Memory B cell (primary cell): ENCODE results near the gene RFC3.
A peak's percentile ranks its signal among the peaks of the same experiment; 100 is the strongest.
"Not testable (repeated sequence)": the region's sequence is repeated elsewhere in the genome, so short reads cannot be mapped to it uniquely, and the experiment has no call there.

ENCODE experiments used
- ATAC-seq: fragments of 150-1000 bp; cut with Tn5 transposase; 2 replicates; pipeline ENCODE4 v1.10.0; 2021; ENCODE audit warnings: low read depth, mild to moderate bottlenecking, moderate library complexity
- DNase-seq, 2 donors: peaks; one replicate each; pipeline ENCODE4 v3.0.0; 2022; ENCODE audit warnings: low spot score in 2 of 2
- H3K27ac Mint-ChIP-seq: one replicate; pipeline ENCODE4 v1.8.0; 2022; ENCODE audit warnings: mild to moderate bottlenecking, moderate library complexity, mixed read lengths
- H3K27me3 Mint-ChIP-seq: one replicate; pipeline ENCODE4 v1.8.0; 2022; ENCODE audit warnings: mixed read lengths
- H3K36me3 Mint-ChIP-seq: one replicate; pipeline ENCODE4 v1.8.0; 2022; ENCODE audit warnings: mild to moderate bottlenecking, mixed read lengths
- H3K4me1 Mint-ChIP-seq: one replicate; pipeline ENCODE4 v1.8.0; 2022; ENCODE audit warnings: mixed read lengths
- H3K4me3 Mint-ChIP-seq: one replicate; pipeline ENCODE4 v1.8.0; 2022; ENCODE audit warnings: mild to moderate bottlenecking, moderate library complexity, mixed read lengths
- H3K9me3 Mint-ChIP-seq: one replicate; pipeline ENCODE4 v1.8.0; 2022; ENCODE audit warnings: mixed read lengths

The RFC3 gene

GRCh38 chr13:33794576-33794975 lies 23.4 kb upstream of the RFC3 start:
- no peaks in the 10 kb centered on the region for H3K36me3 Mint-ChIP-seq
- no peak for ATAC-seq

GRCh38 chr13:33796095-33796494 lies 21.9 kb upstream of the RFC3 start:
- no peaks in the 10 kb centered on the region for H3K36me3 Mint-ChIP-seq
- no peak overlapping the region for H3K27ac Mint-ChIP-seq
- ATAC-seq = no peak
- H3K9me3 Mint-ChIP-seq = peaks cover 5% of the 10 kb centered on the region
- no peaks in the 10 kb centered on the region for H3K27me3 Mint-ChIP-seq
- H3K4me3 Mint-ChIP-seq = no peak overlapping the region
- peaks cover 5% of the 10 kb centered on the region for H3K4me1 Mint-ChIP-seq
- no peak for DNase-seq

More at GRCh38 chr13:33794576-33794975, 23.4 kb upstream of the RFC3 start:
- H3K27me3 Mint-ChIP-seq = no peaks in the 10 kb centered on the region
- H3K9me3 Mint-ChIP-seq = peaks cover 5% of the 10 kb centered on the region
- H3K27ac Mint-ChIP-seq = no peak overlapping the region
- H3K4me1 Mint-ChIP-seq = peaks cover 5% of the 10 kb centered on the region
- DNase-seq = no peak
- H3K4me3 Mint-ChIP-seq = no peak overlapping the region

DNA sequence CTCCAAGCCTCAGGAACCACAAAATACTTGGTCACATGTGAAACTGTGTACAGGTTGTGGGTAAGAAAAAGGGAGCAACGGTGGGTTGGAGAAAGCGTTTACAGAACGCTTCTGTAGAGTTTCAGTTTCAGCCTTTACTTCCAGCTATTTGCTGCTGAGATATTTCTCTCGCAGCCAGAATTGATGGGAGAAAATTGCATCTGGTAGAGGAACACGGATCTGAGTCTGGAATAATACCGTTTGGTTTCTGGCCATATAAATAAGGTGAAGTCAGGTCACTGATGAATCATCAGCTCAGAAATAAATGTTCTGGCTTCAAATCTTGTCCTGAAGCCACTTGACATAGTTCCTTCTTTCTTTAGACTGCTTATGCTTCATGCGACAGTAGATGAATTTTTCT lies 20.3 kb upstream of the RFC3 start:
- H3K36me3 Mint-ChIP-seq = no peaks in the 10 kb centered on the region
- ATAC-seq (no peak), DNase-seq (no peak)
- no peak overlapping the region for H3K4me3 Mint-ChIP-seq
- H3K4me1 Mint-ChIP-seq = peaks cover 2% of the 10 kb centered on the region
- H3K27ac Mint-ChIP-seq = no peak overlapping the region
- peaks cover under 1% of the 10 kb centered on the region for H3K9me3 Mint-ChIP-seq
- no peaks in the 10 kb centered on the region for H3K27me3 Mint-ChIP-seq

GRCh38 chr13:33798023-33798422 lies 19.9 kb upstream of the RFC3 start:
- Mint-ChIP-seq H3K27me3 (no peaks in the 10 kb centered on the region), H3K9me3 (no peaks in the 10 kb centered on the region), H3K4me1 (peaks cover 2% of the 10 kb centered on the region), H3K27ac (no peak overlapping the region), H3K36me3 (no peaks in the 10 kb centered on the region), H3K4me3 (no peak overlapping the region)
- ATAC-seq (no peak), DNase-seq (no peak)

DNA sequence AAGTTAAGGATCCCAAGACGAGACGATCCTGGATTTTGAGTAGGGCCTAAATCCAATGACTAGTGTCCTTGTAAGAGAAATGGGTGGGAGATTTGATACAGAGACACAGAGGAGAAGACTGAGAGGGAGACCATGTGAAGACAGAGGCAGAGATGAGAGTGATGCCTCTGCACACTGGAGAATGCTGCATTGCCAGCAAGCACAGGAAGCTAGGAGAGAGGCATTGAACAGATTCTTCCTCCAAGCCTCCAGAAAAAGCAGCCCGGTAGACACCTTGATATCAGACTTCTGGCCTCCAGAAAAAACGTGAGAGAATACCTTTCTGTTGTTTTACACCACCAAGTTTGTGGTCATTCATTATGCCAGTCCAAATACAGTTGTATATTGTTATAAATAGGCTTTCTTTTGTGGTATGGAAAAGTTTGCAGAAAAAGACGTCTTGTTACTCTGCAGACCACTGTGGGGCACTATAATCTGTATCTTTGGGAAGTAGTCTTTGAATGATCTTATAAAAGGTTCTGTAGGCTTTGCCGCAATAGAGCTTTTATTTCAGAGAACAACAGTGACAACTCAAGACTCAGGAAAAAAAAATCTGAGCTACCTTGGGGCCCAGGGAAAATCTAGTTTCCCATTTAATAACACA lies 17.9 kb upstream of the RFC3 start:
- DNase-seq = no peak
- H3K4me1 Mint-ChIP-seq = peaks cover 2% of the 10 kb centered on the region
- no peaks in the 10 kb centered on the region for H3K27me3 Mint-ChIP-seq
- no peaks in the 10 kb centered on the region for H3K9me3 Mint-ChIP-seq
- H3K36me3 Mint-ChIP-seq = no peaks in the 10 kb centered on the region
- ATAC-seq = no peak
- H3K4me3 Mint-ChIP-seq = no peak overlapping the region
- no peak overlapping the region for H3K27ac Mint-ChIP-seq

- no peak for ATAC-seq
- no peaks in the 10 kb centered on the region for H3K27me3 Mint-ChIP-seq
- peaks cover 2% of the 10 kb centered on the region for H3K4me1 Mint-ChIP-seq
- no peak for DNase-seq
- H3K36me3 Mint-ChIP-seq = no peaks in the 10 kb centered on the region
- no peak overlapping the region for H3K4me3 Mint-ChIP-seq
- H3K9me3 Mint-ChIP-seq = no peaks in the 10 kb centered on the region
- H3K27ac Mint-ChIP-seq = no peak overlapping the region
These were observed 17.2 kb upstream of the RFC3 start for GRCh38 chr13:33800646-33801186.

DNA sequence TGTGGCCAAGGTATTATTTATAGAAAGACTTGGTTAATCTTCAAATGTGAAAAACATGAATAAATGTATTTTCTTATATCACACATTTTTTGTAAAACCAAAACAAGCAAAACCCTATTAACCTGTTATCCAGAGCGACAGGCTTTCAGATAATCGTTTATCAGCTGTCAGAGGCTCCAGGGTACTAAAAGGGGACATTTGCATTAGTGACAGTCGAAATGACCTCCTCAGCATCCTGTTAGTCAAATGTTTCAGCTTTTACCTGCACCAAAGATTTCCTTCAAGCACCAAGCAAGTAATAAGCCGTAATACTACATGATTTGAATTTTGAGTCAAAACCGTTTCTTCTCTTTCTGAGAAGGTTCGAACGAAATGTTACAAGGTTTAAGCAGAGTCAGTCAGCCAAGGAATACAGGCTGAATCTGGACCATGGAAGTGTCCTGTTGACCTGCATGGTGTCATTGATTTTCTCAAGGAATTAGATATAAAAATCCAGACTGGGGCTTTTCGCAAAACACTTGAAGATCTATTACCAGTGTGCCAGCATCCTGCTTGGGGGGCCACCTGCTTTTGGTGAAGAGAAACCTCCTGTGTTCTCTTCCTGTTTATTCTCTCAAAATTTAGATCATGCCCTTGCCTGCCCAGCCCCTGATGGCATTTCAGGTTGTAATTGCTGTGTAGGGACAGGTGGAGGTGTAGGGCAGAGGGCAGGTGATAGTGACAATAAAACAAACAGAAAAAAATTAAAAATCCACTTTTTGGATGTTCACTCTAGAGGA lies 11.3 kb upstream of the RFC3 start:
- no peak overlapping the region for H3K27ac Mint-ChIP-seq
- no peaks in the 10 kb centered on the region for H3K9me3 Mint-ChIP-seq
- peak; percentile 17 for ATAC-seq

GRCh38 chr13:33812829-33813228 lies 5.1 kb upstream of the RFC3 start:
- not testable (repeated sequence) for ATAC-seq, H3K4me3 Mint-ChIP-seq, H3K9me3 Mint-ChIP-seq, H3K36me3 Mint-ChIP-seq, H3K4me1 Mint-ChIP-seq, DNase-seq, H3K27ac Mint-ChIP-seq, H3K27me3 Mint-ChIP-seq

More for the DNA sequence above, 11.3 kb upstream of the RFC3 start:
- no peaks in the 10 kb centered on the region for H3K36me3 Mint-ChIP-seq
- no peak for DNase-seq
- no peaks in the 10 kb centered on the region for H3K27me3 Mint-ChIP-seq
- H3K4me1 Mint-ChIP-seq = peaks cover 2% of the 10 kb centered on the region
- peak overlapping the region; percentile 15 for H3K4me3 Mint-ChIP-seq

DNA sequence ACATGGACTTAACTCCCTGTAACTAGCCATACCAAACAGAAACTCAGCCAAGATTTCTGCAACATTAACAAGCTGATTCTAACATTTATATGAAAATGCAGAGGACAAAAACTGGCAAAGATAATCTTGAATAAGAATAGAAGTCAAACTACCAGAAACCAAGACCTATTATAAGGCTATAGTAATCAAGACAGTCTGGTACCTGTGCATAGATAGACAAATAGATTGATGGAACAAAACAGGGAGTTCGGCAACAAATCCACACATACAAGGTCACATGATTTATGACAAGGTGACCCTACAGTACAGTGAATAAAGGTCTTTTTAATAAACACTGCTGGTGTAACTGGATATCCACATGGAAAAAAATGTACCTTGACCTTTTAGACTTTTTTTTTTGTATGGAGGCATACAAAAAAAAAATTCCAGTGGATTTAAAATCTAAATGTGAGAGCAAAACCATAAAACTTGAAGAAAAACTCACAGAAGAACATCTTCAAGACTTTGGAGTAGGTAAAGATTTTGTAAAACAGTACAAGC lies 2.9 kb upstream of the RFC3 start:
- Mint-ChIP-seq H3K4me1 (peaks cover 6% of the 10 kb centered on the region), H3K9me3 (no peaks in the 10 kb centered on the region), H3K36me3 (no peaks in the 10 kb centered on the region), H3K4me3 (no peak overlapping the region), H3K27me3 (peaks cover 2% of the 10 kb centered on the region), H3K27ac (no peak overlapping the region)
- DNase-seq (no peak), ATAC-seq (no peak)

DNA sequence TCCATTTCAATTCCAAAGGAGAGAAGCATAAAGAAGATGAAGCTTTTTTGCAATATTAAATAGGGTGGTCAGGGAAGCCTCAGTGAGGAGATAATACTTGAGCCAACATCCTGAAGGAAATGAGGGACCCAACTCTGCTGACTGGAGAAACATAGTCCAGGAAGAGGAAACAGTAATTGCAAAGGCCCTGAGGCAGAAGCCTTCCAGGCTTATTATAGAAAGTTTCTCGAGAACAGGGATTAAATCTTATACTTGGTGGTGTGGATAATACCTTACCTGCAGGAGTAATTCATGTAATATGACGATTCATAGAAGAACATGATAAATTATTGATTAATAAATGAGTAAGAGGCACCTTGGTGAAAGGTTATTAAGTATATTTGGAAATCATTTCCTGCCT lies 1.0 kb upstream of the RFC3 start:
- peaks cover 6% of the 10 kb centered on the region for H3K4me1 Mint-ChIP-seq
- ATAC-seq (no peak), DNase-seq (no peak)
- no peaks in the 10 kb centered on the region for H3K9me3 Mint-ChIP-seq
- peaks cover 2% of the 10 kb centered on the region for H3K27me3 Mint-ChIP-seq
- no peak overlapping the region for H3K27ac Mint-ChIP-seq
- peaks cover 5% of the 10 kb centered on the region for H3K36me3 Mint-ChIP-seq
- no peak overlapping the region for H3K4me3 Mint-ChIP-seq

DNA sequence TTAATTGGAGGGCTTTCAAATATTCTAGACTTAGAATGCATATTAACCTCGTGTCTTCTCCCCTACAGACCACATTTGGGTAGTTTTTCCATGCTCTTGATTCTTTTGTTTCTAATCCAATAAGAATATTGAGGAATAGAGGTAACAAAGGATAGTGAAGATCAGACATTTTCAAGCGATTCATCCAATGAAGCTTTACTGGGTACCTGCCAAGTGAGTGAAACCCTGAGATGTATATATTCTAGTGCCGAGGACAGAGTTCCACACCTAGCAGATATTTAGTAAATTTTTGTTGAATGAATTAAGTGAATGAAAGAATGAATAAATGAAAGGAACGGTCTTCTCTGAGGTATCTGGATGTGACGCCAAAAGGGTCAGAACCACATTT lies 442 bp upstream of the RFC3 start:
- Mint-ChIP-seq H3K27ac (peak overlapping the region; percentile 92), H3K9me3 (no peaks in the 10 kb centered on the region), H3K36me3 (peaks cover 5% of the 10 kb centered on the region), H3K4me1 (peaks cover 6% of the 10 kb centered on the region), H3K27me3 (peaks cover under 1% of the 10 kb centered on the region), H3K4me3 (peak overlapping the region; percentile 94)
- ATAC-seq = peak; percentile 11
- no peak for DNase-seq

DNA sequence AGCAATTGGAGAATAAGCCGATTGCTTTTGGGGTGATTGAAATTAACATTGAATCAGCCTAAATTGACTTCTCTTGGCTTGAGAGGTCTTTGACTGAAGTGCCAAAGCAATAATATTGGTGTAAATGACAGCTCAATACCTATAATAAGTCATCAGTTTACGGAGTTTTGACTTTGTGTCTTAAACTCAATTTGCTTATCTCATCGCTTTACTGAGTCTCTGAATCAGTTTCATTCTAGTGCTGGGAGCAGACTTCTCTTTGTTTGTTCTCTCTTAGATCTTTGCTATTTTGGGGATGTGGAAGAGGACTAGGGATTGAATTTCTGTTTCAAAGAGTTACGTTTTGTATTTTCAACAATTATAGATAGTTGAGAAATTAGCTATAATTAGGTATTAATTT lies 7.1 kb downstream of the RFC3 start:
- ATAC-seq (no peak), DNase-seq (no peak)
- Mint-ChIP-seq H3K4me1 (peaks cover 2% of the 10 kb centered on the region), H3K27me3 (no peaks in the 10 kb centered on the region), H3K9me3 (no peaks in the 10 kb centered on the region), H3K27ac (no peak overlapping the region), H3K36me3 (peaks cover 27% of the 10 kb centered on the region), H3K4me3 (no peak overlapping the region)

GRCh38 chr13:33827139-33827538 lies 9.2 kb downstream of the RFC3 start:
- peaks cover 2% of the 10 kb centered on the region for H3K4me1 Mint-ChIP-seq
- no peak overlapping the region for H3K27ac Mint-ChIP-seq
- DNase-seq = no peak

GRCh38 chr13:33828431-33829129 lies 10.6 kb downstream of the RFC3 start:
- Mint-ChIP-seq H3K36me3 (peaks cover 29% of the 10 kb centered on the region), H3K9me3 (no peaks in the 10 kb centered on the region), H3K4me3 (no peak overlapping the region), H3K27me3 (no peaks in the 10 kb centered on the region), H3K4me1 (peaks cover 2% of the 10 kb centered on the region), H3K27ac (no peak overlapping the region)
- ATAC-seq (no peak), DNase-seq (no peak)

More at GRCh38 chr13:33827139-33827538, 9.2 kb downstream of the RFC3 start:
- no peak overlapping the region for H3K4me3 Mint-ChIP-seq
- H3K36me3 Mint-ChIP-seq = peaks cover 30% of the 10 kb centered on the region
- no peaks in the 10 kb centered on the region for H3K9me3 Mint-ChIP-seq
- ATAC-seq = no peak
- no peaks in the 10 kb centered on the region for H3K27me3 Mint-ChIP-seq
